Measurements from ENCODE around the gene TECR.

- no peak for TF ChIP-seq TAF1 (IDR thresholded peaks at IDR 0.05; ENCODE audit: borderline replicate concordance, low read depth, low read length)
- TF ChIP-seq POLR2A (IDR thresholded peaks at IDR 0.05; ENCODE audit: low read depth, low read length): no peak
Measured at GRCh38 chr19:14516746-14517438, 12.5 kb upstream of the TECR start.
